KMS-11 (cell line): ENCODE results near the gene WSB1.

Source experiments
- H2AFZ ChIP-seq: fragments of 200-600 bp; sonication (generic); 2 replicates; pipeline ENCODE4 v1.6.1; 2016; ENCODE audit warnings: antibody characterized with exemption, mixed run types, low read depth
- H3K27ac ChIP-seq: fragments of 200-600 bp; sonication (generic); 2 replicates; pipeline ENCODE4 v1.6.1; 2016; ENCODE audit warnings: mild to moderate bottlenecking, mixed run types
- H3K27me3 ChIP-seq: fragments of 200-600 bp; sonication (generic); 2 replicates; pipeline ENCODE4 v1.6.1; 2017; ENCODE audit warnings: mild to moderate bottlenecking, low read depth, mixed run types, moderate library complexity; ENCODE audit not compliant: insufficient read depth
- H3K36me3 ChIP-seq: fragments of 200-600 bp; sonication (generic); 2 replicates; pipeline ENCODE4 v1.6.1; 2017; ENCODE audit warnings: mild to moderate bottlenecking, mixed run types; ENCODE audit not compliant: insufficient read depth
- H3K4me1 ChIP-seq: fragments of 200-600 bp; sonication (generic); 2 replicates; pipeline ENCODE4 v1.6.1; 2016; ENCODE audit warnings: mild to moderate bottlenecking, low read depth, mixed run types; ENCODE audit not compliant: poor library complexity, severe bottlenecking
- H3K4me2 ChIP-seq: fragments of 200-600 bp; sonication (generic); 2 replicates; pipeline ENCODE4 v1.7.0; 2016; ENCODE audit warnings: mild to moderate bottlenecking, mixed run types
- H3K4me3 ChIP-seq: fragments of 200-600 bp; sonication (generic); IDR thresholded peaks from 2 replicates; pipeline ENCODE4 v1.6.1; 2017; ENCODE audit warnings: low read depth, low read length, mixed read lengths; ENCODE audit not compliant: insufficient read depth
- H3K79me2 ChIP-seq: fragments of 200-600 bp; sonication (generic); 2 replicates; pipeline ENCODE4 v1.6.1; 2016; ENCODE audit warnings: low read depth, mixed run types; ENCODE audit not compliant: insufficient read depth
- H3K9ac ChIP-seq: fragments of 200-600 bp; sonication (generic); 2 replicates; pipeline ENCODE4 v1.6.1; 2016; ENCODE audit warnings: mild to moderate bottlenecking, mixed run types
- H4K20me1 ChIP-seq: fragments of 200-600 bp; sonication (generic); 2 replicates; pipeline ENCODE4 v1.6.1; 2016; ENCODE audit warnings: mild to moderate bottlenecking, mixed run types; ENCODE audit not compliant: insufficient read depth
- CTCF ChIP-seq: fragments of 200-600 bp; sonication (generic); conservative IDR thresholded peaks from 2 replicates; pipeline ENCODE4 v1.6.1; 2017; ENCODE audit warnings: low read depth, mild to moderate bottlenecking, antibody characterized with exemption, low read length, moderate library complexity, mixed read lengths

The WSB1 gene

DNA sequence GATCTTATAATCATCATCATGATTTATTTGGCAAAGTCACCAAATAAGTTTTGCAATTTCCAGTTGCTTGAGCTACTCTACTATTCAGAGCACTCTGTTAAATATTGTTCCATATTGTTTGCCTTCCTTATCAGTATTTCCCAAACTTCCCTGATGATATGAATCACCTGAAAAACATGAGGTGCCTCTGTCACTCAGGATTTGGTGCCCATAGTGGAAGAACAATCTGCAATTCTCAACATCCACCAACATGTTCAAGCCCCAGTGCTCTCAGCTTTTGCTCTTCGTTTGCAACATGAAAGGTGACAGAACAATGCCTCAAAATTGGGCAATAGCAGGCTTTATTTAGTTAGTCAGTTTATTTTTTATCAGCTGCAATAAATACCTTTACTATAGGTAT, 28.6 kb upstream of the WSB1 start:
- Histone ChIP-seq H3K4me3 (no peak overlapping the region), H3K79me2 (no peaks in the 10 kb centered on the region), H3K27ac (no peak overlapping the region), H3K9ac (no peak overlapping the region), H3K27me3 (no peaks in the 10 kb centered on the region), H3K36me3 (no peaks in the 10 kb centered on the region), H3K4me1 (no peaks in the 10 kb centered on the region), H2AFZ (no peak overlapping the region), H4K20me1 (no peaks in the 10 kb centered on the region), H3K4me2 (no peak overlapping the region)
- TF ChIP-seq CTCF, result no peak

GRCh38 chr17:27266228-27266627, 27.7 kb upstream of the WSB1 start:
- Histone ChIP-seq H3K4me1 (no peaks in the 10 kb centered on the region), H3K79me2 (no peaks in the 10 kb centered on the region)

DNA sequence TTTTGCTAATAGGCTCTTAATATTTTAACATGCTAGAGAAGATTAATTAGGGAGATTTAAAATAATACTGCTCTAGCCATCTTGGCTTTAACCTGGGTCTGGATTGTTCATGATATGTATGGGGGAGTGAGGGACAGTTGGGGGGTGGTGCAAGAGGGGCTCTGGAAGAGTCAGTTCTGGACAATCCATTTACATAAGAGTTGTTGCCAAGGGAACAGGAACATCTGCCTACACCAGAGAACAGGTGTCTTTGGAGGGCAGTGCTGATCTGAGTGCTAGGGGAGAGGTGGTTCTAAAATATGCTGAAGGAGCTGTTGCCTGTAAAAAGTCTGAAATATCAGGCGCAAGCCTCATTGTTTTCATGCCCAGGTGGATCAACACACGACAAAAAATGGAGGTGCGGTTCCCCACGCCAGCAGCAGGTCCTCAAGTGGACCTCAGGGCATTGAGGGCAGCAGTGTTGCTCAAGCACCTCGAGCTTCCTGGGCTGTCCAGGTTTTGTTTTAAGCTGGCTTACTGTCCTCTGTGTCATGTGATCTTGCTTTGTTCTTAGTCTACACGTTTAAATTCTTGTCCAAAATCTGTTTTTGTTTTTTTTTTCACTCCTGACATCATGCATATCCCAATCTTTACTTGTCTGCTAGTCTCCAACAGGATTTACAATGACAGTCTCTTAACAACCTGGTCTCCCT, 25.4 kb upstream of the WSB1 start:
- no peak for TF ChIP-seq CTCF
- no peak overlapping the region for H3K9ac ChIP-seq
- H3K27me3 ChIP-seq, result no peaks in the 10 kb centered on the region
- H3K36me3 ChIP-seq, result no peaks in the 10 kb centered on the region
- no peak overlapping the region for H3K27ac ChIP-seq
- H3K4me3 ChIP-seq, result no peak overlapping the region
- H2AFZ ChIP-seq, result no peak overlapping the region
- no peaks in the 10 kb centered on the region for H3K4me1 ChIP-seq
- no peaks in the 10 kb centered on the region for H4K20me1 ChIP-seq
- no peaks in the 10 kb centered on the region for H3K79me2 ChIP-seq
- H3K4me2 ChIP-seq, result no peak overlapping the region

More at GRCh38 chr17:27266228-27266627, 27.7 kb upstream of the WSB1 start:
- Histone ChIP-seq H3K36me3 (no peaks in the 10 kb centered on the region), H3K4me3 (no peak overlapping the region), H4K20me1 (no peaks in the 10 kb centered on the region), H3K27me3 (no peaks in the 10 kb centered on the region), H3K27ac (no peak overlapping the region), H2AFZ (no peak overlapping the region), H3K4me2 (no peak overlapping the region), H3K9ac (no peak overlapping the region)
- no peak for TF ChIP-seq CTCF

DNA sequence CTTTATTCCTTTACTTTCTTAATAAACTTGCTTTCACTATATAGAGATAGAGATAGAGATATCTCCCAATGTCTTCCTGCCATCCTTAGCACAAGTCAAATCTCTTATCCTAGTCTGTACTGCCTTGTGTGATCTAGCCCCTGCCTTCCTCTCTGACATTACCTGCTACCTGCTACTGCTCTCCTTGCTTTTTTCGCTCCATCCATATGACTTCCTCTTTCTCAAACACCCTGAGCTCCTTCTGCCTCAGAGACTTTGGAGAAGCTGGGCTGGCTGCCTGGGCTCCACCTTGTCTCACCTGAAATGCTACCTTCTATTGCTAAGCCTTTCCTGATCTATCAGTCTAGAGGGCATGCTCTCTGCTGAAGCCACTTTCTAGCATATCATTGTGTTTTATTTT, 24.7 kb upstream of the WSB1 start:
- no peaks in the 10 kb centered on the region for H3K4me1 ChIP-seq
- TF ChIP-seq CTCF, result no peak
- H3K9ac ChIP-seq, result no peak overlapping the region
- H2AFZ ChIP-seq, result no peak overlapping the region
- no peaks in the 10 kb centered on the region for H4K20me1 ChIP-seq
- no peaks in the 10 kb centered on the region for H3K79me2 ChIP-seq
- no peaks in the 10 kb centered on the region for H3K27me3 ChIP-seq
- no peak overlapping the region for H3K4me3 ChIP-seq
- H3K27ac ChIP-seq, result no peak overlapping the region
- no peaks in the 10 kb centered on the region for H3K36me3 ChIP-seq
- H3K4me2 ChIP-seq, result no peak overlapping the region
